ENCODE data around the gene RNF144B.

- TF ChIP-seq POLR2AphosphoS5 (IDR thresholded peaks at IDR 0.05; ENCODE audit: low read depth, low read length) (no peak), POLR2A (IDR thresholded peaks at IDR 0.05; ENCODE audit: low read depth, low read length) (no peak), TAF1 (IDR thresholded peaks at IDR 0.05; ENCODE audit: low read depth, low read length) (no peak), SPI1 (IDR thresholded peaks at IDR 0.05; ENCODE audit: low read depth, low read length) (no peak), PAX5 (IDR thresholded peaks at IDR 0.05; ENCODE audit: insufficient read depth, low read length, severe bottlenecking) (no peak)
Observed at GRCh38 chr6:18342223-18342622, 44.9 kb upstream of the RNF144B start.

Measured in GM12891 (cell line).